PC-9 (cell line): ENCODE results near the gene DYNC2H1.

Experiments used
- EZH2 ChIP-seq: fragments of 200-600 bp; sonication (generic); IDR thresholded peaks from 2 replicates; pipeline ENCODE4 v1.8.0; 2017; ENCODE audit warnings: antibody characterized with exemption, low read depth
- TF ChIP-seq, protein P1 (sequence below): fragments of 200-600 bp; sonication (generic); conservative IDR thresholded peaks from 2 replicates; pipeline ENCODE4 v1.6.1; 2017; ENCODE audit warnings: mixed run types, antibody characterized with exemption, mild to moderate bottlenecking, moderate library complexity

DNA sequence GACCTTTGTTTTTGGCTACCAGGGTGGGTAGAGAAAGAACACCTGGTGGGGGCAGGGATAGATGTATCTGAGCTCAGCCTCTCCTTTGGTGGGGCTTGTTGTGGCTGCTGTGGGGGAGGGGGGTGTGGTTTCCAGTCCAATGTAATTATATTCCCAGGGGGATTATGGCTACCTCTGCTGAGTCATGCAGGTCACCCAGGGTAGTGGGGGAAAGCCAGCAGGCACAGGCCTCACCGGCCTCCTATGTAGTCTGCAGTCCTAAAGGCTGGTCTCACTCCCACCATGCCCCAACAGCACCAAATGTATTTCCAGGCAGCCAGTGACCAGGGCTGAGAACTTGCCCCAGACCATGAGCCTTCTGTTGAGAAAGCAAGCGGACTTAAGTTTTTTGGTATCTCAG is 119.6 kb downstream of the DYNC2H1 start:
- TF ChIP-seq, protein P1, sequence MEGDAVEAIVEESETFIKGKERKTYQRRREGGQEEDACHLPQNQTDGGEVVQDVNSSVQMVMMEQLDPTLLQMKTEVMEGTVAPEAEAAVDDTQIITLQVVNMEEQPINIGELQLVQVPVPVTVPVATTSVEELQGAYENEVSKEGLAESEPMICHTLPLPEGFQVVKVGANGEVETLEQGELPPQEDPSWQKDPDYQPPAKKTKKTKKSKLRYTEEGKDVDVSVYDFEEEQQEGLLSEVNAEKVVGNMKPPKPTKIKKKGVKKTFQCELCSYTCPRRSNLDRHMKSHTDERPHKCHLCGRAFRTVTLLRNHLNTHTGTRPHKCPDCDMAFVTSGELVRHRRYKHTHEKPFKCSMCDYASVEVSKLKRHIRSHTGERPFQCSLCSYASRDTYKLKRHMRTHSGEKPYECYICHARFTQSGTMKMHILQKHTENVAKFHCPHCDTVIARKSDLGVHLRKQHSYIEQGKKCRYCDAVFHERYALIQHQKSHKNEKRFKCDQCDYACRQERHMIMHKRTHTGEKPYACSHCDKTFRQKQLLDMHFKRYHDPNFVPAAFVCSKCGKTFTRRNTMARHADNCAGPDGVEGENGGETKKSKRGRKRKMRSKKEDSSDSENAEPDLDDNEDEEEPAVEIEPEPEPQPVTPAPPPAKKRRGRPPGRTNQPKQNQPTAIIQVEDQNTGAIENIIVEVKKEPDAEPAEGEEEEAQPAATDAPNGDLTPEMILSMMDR = no peak
- no peak for TF ChIP-seq EZH2
